Hepatocyte (in vitro differentiated cells): Measurements from ENCODE around the gene SLC6A3. TPM values are rescaled to one million over a fixed set of nuclear protein-coding genes. Genes with fewer than 3 reads are reported as not detected.

Experiments
- DNase-seq: peaks from one replicate; pipeline ENCODE4 v3.0.0-alpha.2; 2016; ENCODE audit warnings: low spot score
- H2AFZ ChIP-seq: fragments of 200-600 bp; sonication (generic); 2 replicates; pipeline ENCODE4 v1.6.0; 2016; ENCODE audit warnings: antibody characterized with exemption, mild to moderate bottlenecking
- H3K27ac ChIP-seq: fragments of 200-600 bp; sonication (generic); 2 replicates; pipeline ENCODE4 v1.5.1; 2016; ENCODE audit warnings: mild to moderate bottlenecking
- H3K27me3 ChIP-seq: fragments of 200-600 bp; sonication (generic); 2 replicates; pipeline ENCODE4 v1.6.1; 2016
- H3K36me3 ChIP-seq: fragments of 200-600 bp; sonication (generic); replicated peaks from 2 replicates; pipeline ENCODE4 v1.5.1; 2016; ENCODE audit warnings: low read depth; ENCODE audit not compliant: insufficient read depth
- H3K4me1 ChIP-seq: fragments of 200-600 bp; sonication (generic); 2 replicates; pipeline ENCODE4 v1.5.1; 2016; ENCODE audit warnings: mild to moderate bottlenecking, moderate library complexity; ENCODE audit not compliant: insufficient read depth
- H3K4me2 ChIP-seq: fragments of 200-600 bp; sonication (generic); 2 replicates; pipeline ENCODE4 v1.6.0; 2016
- H3K4me3 ChIP-seq: fragments of 200-600 bp; sonication (generic); 2 replicates; pipeline ENCODE4 v1.5.1; 2016; ENCODE audit warnings: mild to moderate bottlenecking
- H3K79me2 ChIP-seq: fragments of 200-600 bp; sonication (generic); 2 replicates; pipeline ENCODE4 v1.6.0; 2017; ENCODE audit warnings: mild to moderate bottlenecking
- H3K9me2 ChIP-seq: fragments of 200-600 bp; sonication (generic); replicated peaks from 2 replicates; pipeline ENCODE4 v1.6.0; 2017; ENCODE audit warnings: mild to moderate bottlenecking; ENCODE audit not compliant: insufficient read depth
- H3K9me3 ChIP-seq: fragments of 200-600 bp; sonication (generic); 2 replicates; pipeline ENCODE4 v1.5.1; 2016; ENCODE audit warnings: low read depth, mild to moderate bottlenecking
- H4K20me1 ChIP-seq: fragments of 200-600 bp; sonication (generic); 2 replicates; pipeline ENCODE4 v1.6.0; 2016; ENCODE audit warnings: mild to moderate bottlenecking; ENCODE audit not compliant: insufficient read depth, poor library complexity, severe bottlenecking
- CTCF ChIP-seq: fragments of 200-600 bp; sonication (generic); IDR thresholded peaks from 2 replicates; pipeline ENCODE4 v1.5.1; 2016; ENCODE audit warnings: antibody characterized with exemption, mild to moderate bottlenecking; ENCODE audit not compliant: poor library complexity
- EZH2 ChIP-seq: fragments of 200-600 bp; sonication (generic); IDR thresholded peaks from 2 replicates; pipeline ENCODE4 v1.6.1; 2016; ENCODE audit warnings: antibody characterized with exemption, mild to moderate bottlenecking, borderline replicate concordance
- EZH2phosphoT487 ChIP-seq: fragments of 200-600 bp; sonication (generic); IDR thresholded peaks from one replicate; pipeline ENCODE4 v1.6.1; 2018; ENCODE audit warnings: antibody characterized with exemption, mild to moderate bottlenecking, low read depth, moderate library complexity; ENCODE audit not compliant: unreplicated experiment, severe bottlenecking
- whole genome bisulfite sequencing: methylation state at CpG from one replicate; pipeline ENCODE4 v1.1.6; 2016; ENCODE audit warnings: low lambda C conversion rate; ENCODE audit errors: missing lambda C conversion rate; 5-methylcytosine and 5-hydroxymethylcytosine counted together
- polyA plus RNA-seq: library from polyadenylated mRNA; unstranded; fragments of >200 nt; fragmentation: Nextera tagmentation; extraction: Ambion mirVana; gene quantifications from 2 replicates; pipeline ENCODE4 v1.2.1, GENCODE V29; 2016
- total RNA-seq: library from RNA; depleted of rRNA; stranded (reverse); fragments of >200 nt; gene quantifications from 2 replicates; pipeline ENCODE4 v1.2.3, GENCODE V29; 2014

Gene SLC6A3
- total and polyA plus RNA-seq, 2 experiments from 2014 or later, result not detected

GRCh38 chr5:1380011-1380817 is 65.0 kb downstream of the SLC6A3 start:
- no peaks in the 10 kb centered on the region for H3K9me2 ChIP-seq
- H4K20me1 ChIP-seq, result no peaks in the 10 kb centered on the region
- peak overlapping the region; percentile 32 for H2AFZ ChIP-seq
- H3K9me3 ChIP-seq, result no peaks in the 10 kb centered on the region
- H3K27me3 ChIP-seq, result no peaks in the 10 kb centered on the region
- H3K79me2 ChIP-seq, result no peaks in the 10 kb centered on the region
- H3K36me3 ChIP-seq, result no peaks in the 10 kb centered on the region
- H3K4me3 ChIP-seq, result no peak overlapping the region
- peaks cover 5% of the 10 kb centered on the region for H3K4me1 ChIP-seq
- peak; percentile 83 for DNase-seq
- no peak for TF ChIP-seq EZH2
- peak; percentile 80 for TF ChIP-seq CTCF
- peak overlapping the region; percentile 73 for H3K4me2 ChIP-seq
- peak overlapping the region; percentile 28 for H3K27ac ChIP-seq
- 34% methylated on average over 24 of the region's 34 CpGs for WGBS

GRCh38 chr5:1378866-1379659 is 66.2 kb downstream of the SLC6A3 start:
- H3K79me2 ChIP-seq, result no peaks in the 10 kb centered on the region
- H3K9me2 ChIP-seq, result no peaks in the 10 kb centered on the region
- DNase-seq, result no peak
- no peaks in the 10 kb centered on the region for H3K36me3 ChIP-seq
- peaks cover 5% of the 10 kb centered on the region for H3K27me3 ChIP-seq
- H3K9me3 ChIP-seq, result no peaks in the 10 kb centered on the region
- H2AFZ ChIP-seq, result no peak overlapping the region
- no peak overlapping the region for H3K4me3 ChIP-seq
- TF ChIP-seq EZH2, result no peak
- no peak for TF ChIP-seq CTCF
- no peak for TF ChIP-seq EZH2phosphoT487
- no peaks in the 10 kb centered on the region for H4K20me1 ChIP-seq
- WGBS, result 94% methylated on average over 24 of the region's 24 CpGs
- H3K4me1 ChIP-seq, result peaks cover 2% of the 10 kb centered on the region
- no peak overlapping the region for H3K4me2 ChIP-seq
- H3K27ac ChIP-seq, result no peak overlapping the region

GRCh38 chr5:1378096-1378495 is 67.1 kb downstream of the SLC6A3 start:
- H3K9me3 ChIP-seq, result no peaks in the 10 kb centered on the region
- no peak for DNase-seq
- H3K27me3 ChIP-seq, result peaks cover 5% of the 10 kb centered on the region
- H3K27ac ChIP-seq, result no peak overlapping the region
- no peaks in the 10 kb centered on the region for H3K79me2 ChIP-seq
- no peak for TF ChIP-seq EZH2phosphoT487
- H3K4me3 ChIP-seq, result no peak overlapping the region
- WGBS, result 93% methylated on average over 18 of the region's 18 CpGs
- no peaks in the 10 kb centered on the region for H4K20me1 ChIP-seq
- H2AFZ ChIP-seq, result no peak overlapping the region
- H3K4me1 ChIP-seq, result peaks cover 2% of the 10 kb centered on the region
- no peaks in the 10 kb centered on the region for H3K36me3 ChIP-seq
- H3K4me2 ChIP-seq, result no peak overlapping the region
- no peaks in the 10 kb centered on the region for H3K9me2 ChIP-seq

GRCh38 chr5:1376981-1377380 is 68.3 kb downstream of the SLC6A3 start:
- no peak overlapping the region for H3K4me2 ChIP-seq
- no peaks in the 10 kb centered on the region for H4K20me1 ChIP-seq
- H3K79me2 ChIP-seq, result no peaks in the 10 kb centered on the region
- TF ChIP-seq CTCF (no peak), EZH2 (no peak), EZH2phosphoT487 (no peak)
- H3K27me3 ChIP-seq, result peaks cover 8% of the 10 kb centered on the region
- no peaks in the 10 kb centered on the region for H3K9me3 ChIP-seq
- DNase-seq, result no peak
- no peak overlapping the region for H2AFZ ChIP-seq
- WGBS, result 90% methylated on average over 3 of the region's 3 CpGs
- H3K4me1 ChIP-seq, result peaks cover 2% of the 10 kb centered on the region
- no peaks in the 10 kb centered on the region for H3K9me2 ChIP-seq
- H3K4me3 ChIP-seq, result no peak overlapping the region
- no peak overlapping the region for H3K27ac ChIP-seq
- no peaks in the 10 kb centered on the region for H3K36me3 ChIP-seq
